Measurements from ENCODE around the gene CPE. TPM values are rescaled to one million over a fixed set of nuclear protein-coding genes. Genes with fewer than 3 reads are reported as not detected.

The CPE gene
- total and polyA plus RNA-seq, 10 of the 15 experiments (the other 5 are each of a cell fraction or from before 2014, with no cell fraction given) = 0.05 to 0.14 TPM; not detected in 8

- Histone ChIP-seq H3K4me1 (ENCODE audit: control insufficient read depth, insufficient read depth, low read length) (no peaks in the 10 kb centered on the region), H4K20me1 (ENCODE audit: control insufficient read depth, insufficient read depth) (no peaks in the 10 kb centered on the region), H3K9me3 (replicated peaks; ENCODE audit: control insufficient read depth, insufficient read depth, low read length) (no peaks in the 10 kb centered on the region), H3K36me3 (ENCODE audit: control insufficient read depth in 2 of 2, insufficient read depth in 2 of 2, low read length in 1 of 2) (no peaks in the 10 kb centered on the region), H3K4me3 (no peak overlapping the region), H3K27me3 (replicated peaks in 1 of 2; ENCODE audit: control insufficient read depth in 2 of 2, insufficient read depth in 2 of 2, low read length in 1 of 2) (no peaks in the 10 kb centered on the region), H3K27ac (ENCODE audit: control insufficient read depth, insufficient read depth) (no peak overlapping the region), H2AFZ (ENCODE audit: control insufficient read depth, low read depth, low read length) (no peak overlapping the region), H3K9ac (ENCODE audit: control insufficient read depth, insufficient read depth, low read length) (no peak overlapping the region), H3K4me2 (ENCODE audit: control insufficient read depth, insufficient read depth) (no peak overlapping the region), H3K79me2 (ENCODE audit: control insufficient read depth, insufficient read depth, low read length) (no peaks in the 10 kb centered on the region)
- RAD21 ChIA-PET (ENCODE audit: unreplicated experiment) = no interaction called here
- 21% methylated on average over 2 of the region's 2 CpGs for WGBS (ENCODE audit: insufficient coverage, insufficient replicate concordance, low lambda C conversion rate, missing lambda C conversion rate)
- DNase-seq (ENCODE audit: low read depth, low spot score) (no peak), ATAC-seq (no peak), FAIRE-seq (no peak)
- BruUV-seq (replicated peaks) = no TSS peak
- SMC1A ChIA-PET (ENCODE audit: uncharacterized antibody, unreplicated experiment) = interaction anchor here (0.6 kb wide), 1 partner anchor 179 kb away, joined by 3 read pairs; no protein-coding TSS in a partner anchor
- in situ Hi-C loops (cut with MboI) (no loop called here), intact Hi-C loops (cut with micrococcal nuclease; ENCODE audit: unreplicated experiment) (no loop called here)
- POLR2A ChIA-PET = no interaction called here
- CTCF ChIA-PET = interaction anchor here (2.2 kb wide), 1 partner anchor 13 kb away, joined by 7 read pairs; no protein-coding TSS in a partner anchor
- TF ChIP-seq ETV6 (conservative IDR thresholded peaks at IDR 0.05 in 1 of 2, IDR thresholded peaks at IDR 0.05 in 1 of 2; ENCODE audit: borderline replicate concordance in 1 of 2, low read depth in 1 of 2) = no peak
- no peak for TF ChIP-seq ZBTB33 (IDR thresholded peaks at IDR 0.05)
- TF ChIP-seq YBX1 (IDR thresholded peaks at IDR 0.05) = no peak
- no peak for TF ChIP-seq NKRF (conservative IDR thresholded peaks at IDR 0.05)
- TF ChIP-seq SREBF2 (IDR thresholded peaks at IDR 0.05; ENCODE audit: low read length) = no peak
- TF ChIP-seq YY1 (IDR thresholded peaks at IDR 0.05; ENCODE audit: low read depth, low read length) = no peak
- TF ChIP-seq PAX5 (IDR thresholded peaks at IDR 0.05; ENCODE audit: borderline replicate concordance, low read depth, low read length) = no peak
Observed at GRCh38 chr4:165506849-165507248, 128.0 kb downstream of the CPE start.

All from GM12878 (cell line).